GM21737 (cell line): Measurements from ENCODE around the gene HNF1A.
"Not testable (repeated sequence)": the region's sequence is repeated elsewhere in the genome, so short reads cannot be mapped to it uniquely, and the experiment has no call there.

Source experiments
- ATAC-seq: cut with Tn5 transposase; IDR thresholded peaks from one replicate; pipeline ENCODE4 v1.9.1; 2021; ENCODE audit warnings: mild to moderate bottlenecking, moderate library complexity; ENCODE audit not compliant: unreplicated experiment

The HNF1A gene

GRCh38 chr12:120978296-120979219 lies at the start of gene HNF1A:
Gene HNF1A (plus strand): TSS chr12:120978543. CDS start chr12:120978769, 226 bp downstream.
- ATAC-seq = no peak

DNA sequence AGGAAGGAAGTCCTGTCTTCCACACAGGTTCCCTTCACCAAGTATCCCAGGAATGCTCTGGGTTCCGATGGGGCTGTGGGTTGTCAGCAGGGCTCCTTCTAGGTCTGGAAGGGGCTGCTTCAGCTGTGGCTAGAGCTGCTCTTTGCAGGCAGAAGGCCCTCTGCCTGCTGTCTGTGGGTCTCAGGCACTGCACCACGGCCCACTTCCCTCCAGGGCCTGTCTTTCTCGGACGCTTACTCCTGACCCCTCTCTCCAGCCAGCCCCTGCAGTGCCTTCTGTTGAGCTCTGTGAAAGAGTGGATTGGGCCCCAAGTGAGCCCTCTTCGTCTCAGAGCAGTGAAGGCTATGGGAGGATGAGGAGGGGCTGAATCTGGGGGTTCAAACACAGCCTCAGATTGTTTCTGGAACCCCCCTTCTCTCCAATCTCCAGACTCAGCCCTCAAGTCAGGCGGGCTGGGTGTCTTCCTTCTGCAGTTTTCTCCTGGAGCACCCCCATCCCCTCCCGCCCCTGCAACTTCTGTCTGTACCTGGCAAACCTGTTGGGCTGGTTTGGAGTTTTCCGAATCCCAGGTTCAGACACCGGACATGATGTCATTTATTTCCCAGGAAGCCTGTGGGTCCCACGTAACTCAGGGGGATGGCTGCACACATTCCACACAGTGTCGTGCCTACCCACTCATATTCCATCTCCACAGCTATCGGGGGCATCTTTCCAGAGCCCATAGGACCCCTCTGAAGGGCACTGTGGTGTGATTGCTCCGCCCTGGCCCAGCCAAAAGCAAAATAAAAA lies 49.3 kb upstream of the HNF1A start:
- ATAC-seq = no peak

- ATAC-seq = no peak
Measured at GRCh38 chr12:120930032-120930431, 48.3 kb upstream of the HNF1A start.

DNA sequence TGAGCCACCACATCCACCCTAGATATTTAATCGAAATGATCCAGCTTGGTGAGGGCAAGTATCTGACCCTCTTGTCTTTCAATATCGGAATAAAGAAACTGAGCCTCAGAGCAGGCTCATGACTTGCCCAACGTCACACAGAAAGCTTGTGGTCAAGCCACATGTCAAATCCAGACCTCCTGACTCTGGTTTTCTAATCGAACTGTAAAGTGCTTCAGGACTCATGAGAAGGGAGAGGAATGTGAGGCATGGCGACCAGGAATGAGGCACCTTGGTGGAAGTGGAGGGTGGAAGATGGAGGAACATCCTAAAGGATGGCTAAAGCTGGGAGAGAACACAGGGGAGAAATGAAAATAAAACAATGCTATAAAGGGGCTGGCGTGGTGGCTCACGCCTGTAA lies 46.3 kb upstream of the HNF1A start:
- no peak for ATAC-seq

- no peak for ATAC-seq
Measured at GRCh38 chr12:120932956-120933526, 45.3 kb upstream of the HNF1A start.

- no peak for ATAC-seq
Measured at GRCh38 chr12:120933786-120934185, 44.6 kb upstream of the HNF1A start.

GRCh38 chr12:120936197-120936596 lies 42.1 kb upstream of the HNF1A start:
- ATAC-seq = no peak

GRCh38 chr12:120938496-120938895 lies 39.8 kb upstream of the HNF1A start:
- no peak for ATAC-seq

- ATAC-seq = no peak
Measured at GRCh38 chr12:120939523-120939922, 38.8 kb upstream of the HNF1A start.

GRCh38 chr12:120940006-120940405 lies 38.3 kb upstream of the HNF1A start:
- ATAC-seq = no peak

GRCh38 chr12:120940799-120941198 lies 37.5 kb upstream of the HNF1A start:
- no peak for ATAC-seq

GRCh38 chr12:120941412-120941811 lies 36.9 kb upstream of the HNF1A start:
- no peak for ATAC-seq

DNA sequence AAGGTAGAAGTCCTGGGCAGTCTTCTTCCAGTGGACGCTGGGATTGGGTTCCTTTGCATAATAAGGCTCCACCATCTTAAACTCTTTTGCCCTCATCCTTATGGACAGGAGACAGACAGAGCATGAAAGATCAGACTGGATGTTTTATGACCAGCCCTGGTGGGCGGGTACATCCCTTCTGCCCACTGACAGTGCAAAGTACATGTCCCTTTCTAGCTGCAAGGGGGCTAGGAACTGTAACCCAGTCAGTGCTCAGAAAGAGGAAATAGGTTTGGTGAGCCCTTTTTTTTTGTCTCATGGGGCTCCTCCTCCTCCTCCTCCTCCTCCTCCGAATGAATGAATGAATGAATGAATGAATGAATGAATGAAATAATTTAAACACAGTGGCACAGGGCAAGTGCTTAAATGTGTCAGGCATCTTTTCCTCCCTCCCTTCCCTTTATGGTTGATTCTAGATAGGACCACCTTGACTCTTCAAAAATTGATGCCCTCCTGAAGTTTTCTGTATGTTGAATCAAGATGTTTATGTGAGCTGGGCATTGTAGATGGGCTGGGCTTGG lies 36.4 kb upstream of the HNF1A start:
- ATAC-seq = no peak

- ATAC-seq = no peak
Measured at GRCh38 chr12:120943482-120943881, 34.9 kb upstream of the HNF1A start.

GRCh38 chr12:120944645-120945217 lies 33.6 kb upstream of the HNF1A start:
- ATAC-seq = no peak

DNA sequence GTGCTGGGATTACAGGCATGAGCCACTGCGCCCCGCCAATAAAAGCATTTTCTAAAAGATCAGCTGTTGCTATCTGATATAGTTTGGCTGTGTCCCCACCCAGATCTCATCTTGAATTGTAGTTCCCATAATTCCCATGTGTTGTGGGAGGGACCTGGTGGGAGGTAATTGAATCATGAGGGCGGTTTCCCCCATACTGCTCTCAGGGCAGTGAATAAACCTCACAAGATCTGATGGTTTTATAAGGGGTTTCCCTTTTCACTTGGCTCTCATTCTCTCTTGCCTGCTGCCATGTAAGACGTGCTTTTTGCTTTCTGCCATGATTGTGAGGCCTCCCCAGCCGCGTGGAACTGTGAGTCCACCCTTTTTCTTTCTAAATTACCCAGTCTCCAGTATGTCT lies 32.8 kb upstream of the HNF1A start:
- ATAC-seq = not testable (repeated sequence)

- not testable (repeated sequence) for ATAC-seq
Measured at GRCh38 chr12:120950260-120950799, 28.0 kb upstream of the HNF1A start.

DNA sequence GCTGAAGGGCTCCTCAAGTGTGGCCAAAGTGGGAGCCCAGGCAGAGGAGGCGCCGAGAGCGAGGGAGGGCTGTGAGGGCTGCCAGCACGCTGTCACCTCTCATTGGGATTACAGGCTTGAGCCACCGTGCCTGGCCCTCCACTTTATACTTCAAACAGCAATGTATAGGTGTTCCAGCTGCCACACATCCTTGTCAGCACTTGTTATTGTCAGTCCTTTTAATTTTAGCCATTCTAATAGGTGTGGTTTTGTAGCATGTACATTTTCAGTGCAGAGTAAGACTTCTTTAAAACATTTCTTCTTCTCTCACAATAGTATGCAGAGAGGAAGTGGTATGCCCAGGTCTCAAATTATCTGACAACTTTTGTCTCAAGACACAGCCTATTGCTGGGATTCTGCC lies 27.5 kb upstream of the HNF1A start:
- no peak for ATAC-seq

GRCh38 chr12:120955232-120955631 lies 23.1 kb upstream of the HNF1A start:
- no peak for ATAC-seq

DNA sequence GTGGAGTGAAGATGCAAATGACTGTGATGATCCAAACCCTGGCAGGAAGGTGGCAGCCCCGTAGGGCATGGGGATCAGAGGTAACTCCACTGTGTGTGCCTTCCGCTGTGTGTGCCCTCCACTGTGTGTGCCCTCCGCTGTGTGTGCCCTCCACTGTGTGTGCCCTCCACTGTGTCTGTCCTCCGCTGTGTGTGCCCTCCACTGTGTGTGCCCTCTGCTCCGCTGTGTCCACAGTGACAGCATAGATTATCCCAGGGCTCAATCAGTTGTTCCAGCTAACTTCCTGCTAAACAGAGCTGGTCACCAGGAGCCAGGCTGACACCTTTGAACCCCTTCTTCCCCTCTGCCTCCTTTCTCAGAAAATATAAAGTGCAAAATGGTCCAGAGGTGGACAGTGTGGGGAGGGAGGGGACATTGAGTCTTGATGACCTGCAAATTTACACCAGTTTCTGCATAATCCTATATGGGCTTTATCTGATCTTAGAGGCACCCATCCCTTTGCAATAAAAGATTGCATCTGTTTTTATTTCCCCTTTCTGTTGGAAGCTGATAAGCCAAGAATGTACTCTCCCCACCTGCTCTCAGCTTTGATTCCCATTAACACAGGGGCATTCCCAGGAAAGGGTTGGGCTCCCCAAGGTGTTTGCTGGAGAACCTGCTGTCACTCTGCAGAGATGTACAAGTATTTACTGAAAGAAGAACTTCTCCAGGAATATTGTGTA lies 21.6 kb upstream of the HNF1A start:
- ATAC-seq = no peak
